ENCODE data around the gene SIK3. TPM values are rescaled to one million over a fixed set of nuclear protein-coding genes. Genes with fewer than 3 reads are reported as not detected.

The SIK3 gene
- total RNA-seq, 1 donor from 2014 or later, result 29.4 TPM

- H3K4me1 Mint-ChIP-seq (ENCODE audit: unreplicated experiment), result peaks cover 3% of the 10 kb centered on the region
- TF ChIP-seq CTCF (IDR thresholded peaks at IDR 0.05; ENCODE audit: unreplicated experiment), result no peak
- H3K36me3 Mint-ChIP-seq (ENCODE audit: low read depth, unreplicated experiment), result no peaks in the 10 kb centered on the region
- H3K4me3 Mint-ChIP-seq (ENCODE audit: unreplicated experiment), result no peak overlapping the region
- H3K27me3 Mint-ChIP-seq (ENCODE audit: unreplicated experiment), result peaks cover 6% of the 10 kb centered on the region
- no peaks in the 10 kb centered on the region for H3K9me3 Mint-ChIP-seq (ENCODE audit: unreplicated experiment)
- DNase-seq (ENCODE audit: low spot score), result no peak
- H3K27ac Mint-ChIP-seq (ENCODE audit: unreplicated experiment), result no peak overlapping the region
Observed at GRCh38 chr11:116830184-116830912, 267.9 kb downstream of the SIK3 start.

GRCh38 chr11:116829525-116830183, 268.6 kb downstream of the SIK3 start, which contains the start of gene APOC3:
Gene APOC3 (plus strand): TSS chr11:116829907. CDS start chr11:116830583, 676 bp downstream.
- DNase-seq (ENCODE audit: low spot score), result no peak
- TF ChIP-seq CTCF (IDR thresholded peaks at IDR 0.05; ENCODE audit: unreplicated experiment), result no peak
- Mint-ChIP-seq H3K4me1 (ENCODE audit: unreplicated experiment) (peaks cover under 1% of the 10 kb centered on the region), H3K9me3 (ENCODE audit: unreplicated experiment) (no peaks in the 10 kb centered on the region), H3K4me3 (ENCODE audit: unreplicated experiment) (no peak within 1 kb of the TSS), H3K27me3 (ENCODE audit: unreplicated experiment) (peaks cover 6% of the 10 kb centered on the region), H3K36me3 (ENCODE audit: low read depth, unreplicated experiment) (no peaks in the 10 kb centered on the region), H3K27ac (ENCODE audit: unreplicated experiment) (no peak within 1 kb of the TSS)

- H3K27ac Mint-ChIP-seq (ENCODE audit: unreplicated experiment), result no peak overlapping the region
- H3K36me3 Mint-ChIP-seq (ENCODE audit: low read depth, unreplicated experiment), result no peaks in the 10 kb centered on the region
- no peaks in the 10 kb centered on the region for H3K4me1 Mint-ChIP-seq (ENCODE audit: unreplicated experiment)
- H3K27me3 Mint-ChIP-seq (ENCODE audit: unreplicated experiment), result peaks cover 6% of the 10 kb centered on the region
- no peak for DNase-seq (ENCODE audit: low spot score)
- H3K4me3 Mint-ChIP-seq (ENCODE audit: unreplicated experiment), result no peak overlapping the region
- no peaks in the 10 kb centered on the region for H3K9me3 Mint-ChIP-seq (ENCODE audit: unreplicated experiment)
- TF ChIP-seq CTCF (IDR thresholded peaks at IDR 0.05; ENCODE audit: unreplicated experiment), result no peak
Observed at GRCh38 chr11:116828632-116829524, 269.4 kb downstream of the SIK3 start.

- Mint-ChIP-seq H3K27ac (ENCODE audit: unreplicated experiment) (no peak overlapping the region), H3K4me1 (ENCODE audit: unreplicated experiment) (no peaks in the 10 kb centered on the region), H3K4me3 (ENCODE audit: unreplicated experiment) (no peak overlapping the region), H3K27me3 (ENCODE audit: unreplicated experiment) (peaks cover 6% of the 10 kb centered on the region), H3K9me3 (ENCODE audit: unreplicated experiment) (no peaks in the 10 kb centered on the region), H3K36me3 (ENCODE audit: low read depth, unreplicated experiment) (no peaks in the 10 kb centered on the region)
- TF ChIP-seq CTCF (IDR thresholded peaks at IDR 0.05; ENCODE audit: unreplicated experiment), result no peak
- DNase-seq (ENCODE audit: low spot score), result no peak
Observed at GRCh38 chr11:116827461-116827860, 270.8 kb downstream of the SIK3 start.
